Astrocyte (in vitro differentiated cells and primary cell): Measurements from ENCODE around the gene KRTAP10-1. TPM values are rescaled to one million over a fixed set of nuclear protein-coding genes. Genes with fewer than 3 reads are reported as not detected.
A peak's percentile ranks its signal among the peaks of the same experiment; 100 is the strongest.

Experiments
- DNase-seq: peaks from one replicate; pipeline ENCODE4 v3.0.0-alpha.2; 2010; ENCODE audit warnings: low read depth
- FAIRE-seq: peaks from 2 replicates; lab custom pipeline; 2011; peaks lifted over from hg19 to GRCh38; lab: Jason Lieb, UNC
- H2AFZ ChIP-seq: 2 replicates; pipeline ENCODE4 v1.6.0; 2012; ENCODE audit warnings: low read depth, low read length, inconsistent platforms
- H3K27ac ChIP-seq: 2 replicates; pipeline ENCODE4 v1.5.1; 2011; ENCODE audit warnings: low read depth, low read length, inconsistent platforms
- H3K27me3 ChIP-seq: 2 replicates; pipeline ENCODE4 v1.6.0; 2011; ENCODE audit warnings: low read length, inconsistent platforms; ENCODE audit not compliant: insufficient read depth
- H3K36me3 ChIP-seq: 2 replicates; pipeline ENCODE4 v1.5.1; 2011; ENCODE audit warnings: low read length, inconsistent platforms; ENCODE audit not compliant: insufficient read depth
- H3K4me1 ChIP-seq: 2 replicates; pipeline ENCODE4 v1.5.1; 2011; ENCODE audit warnings: low read length, inconsistent platforms; ENCODE audit not compliant: insufficient read depth
- H3K4me2 ChIP-seq: 2 replicates; pipeline ENCODE4 v1.6.0; 2012; ENCODE audit warnings: low read length, inconsistent platforms
- H3K4me3 ChIP-seq: 2 replicates; pipeline ENCODE4 v1.5.1; 2011; ENCODE audit warnings: low read depth, mild to moderate bottlenecking, low read length, inconsistent platforms; ENCODE audit not compliant: insufficient read depth
- H3K79me2 ChIP-seq: 2 replicates; pipeline ENCODE4 v1.6.0; 2012; ENCODE audit warnings: mild to moderate bottlenecking, low read length, inconsistent platforms; ENCODE audit not compliant: insufficient read depth
- H3K9ac ChIP-seq: 2 replicates; pipeline ENCODE4 v1.6.0; 2012; ENCODE audit warnings: mild to moderate bottlenecking, low read length, inconsistent platforms
- H3K9me3 ChIP-seq: 2 replicates; pipeline ENCODE4 v1.5.1; 2012; ENCODE audit warnings: low read depth, mild to moderate bottlenecking, low read length, inconsistent platforms; ENCODE audit not compliant: insufficient read depth
- H4K20me1 ChIP-seq: 2 replicates; pipeline ENCODE4 v1.6.0; 2012; ENCODE audit warnings: low read length, inconsistent platforms; ENCODE audit not compliant: insufficient read depth
- H3K27ac Mint-ChIP-seq: one replicate; pipeline ENCODE4 v1.8.0; 2021; ENCODE audit warnings: mild to moderate bottlenecking, mixed read lengths; ENCODE audit not compliant: unreplicated experiment
- H3K27me3 Mint-ChIP-seq: one replicate; pipeline ENCODE4 v1.8.0; 2021; ENCODE audit warnings: low read depth, mixed read lengths; ENCODE audit not compliant: unreplicated experiment
- H3K36me3 Mint-ChIP-seq: one replicate; pipeline ENCODE4 v1.8.0; 2021; ENCODE audit warnings: low read depth, mixed read lengths; ENCODE audit not compliant: unreplicated experiment
- H3K4me1 Mint-ChIP-seq: one replicate; pipeline ENCODE4 v1.8.0; 2021; ENCODE audit warnings: low read depth, mixed read lengths; ENCODE audit not compliant: unreplicated experiment
- H3K4me3 Mint-ChIP-seq: one replicate; pipeline ENCODE4 v1.8.0; 2021; ENCODE audit warnings: mild to moderate bottlenecking, moderate library complexity, mixed read lengths; ENCODE audit not compliant: unreplicated experiment
- H3K9me3 Mint-ChIP-seq: one replicate; pipeline ENCODE4 v1.8.0; 2021; ENCODE audit warnings: mild to moderate bottlenecking, mixed read lengths; ENCODE audit not compliant: unreplicated experiment
- CTCF ChIP-seq: IDR thresholded peaks from 2 replicates; pipeline ENCODE4 v1.5.1; 2011; ENCODE audit warnings: low read depth, mild to moderate bottlenecking, inconsistent platforms, low read length, moderate library complexity; ENCODE audit not compliant: insufficient read depth
- EZH2 ChIP-seq: IDR thresholded peaks from 2 replicates; pipeline ENCODE4 v1.6.1; 2012; ENCODE audit warnings: mild to moderate bottlenecking, low read length, inconsistent platforms; ENCODE audit not compliant: insufficient read depth
- total RNA-seq: library from RNA; stranded (reverse); gene quantifications from 2 replicates; pipeline ENCODE4 v1.2.1, GENCODE V29; 2021

KRTAP10-1 gene
- total RNA-seq, 1 donor from 2014 or later = not detected

- Histone ChIP-seq H2AFZ (no peak overlapping the region), H3K9me3 (peaks cover 5% of the 10 kb centered on the region), H3K4me3 (no peak overlapping the region), H3K9ac (no peak overlapping the region), H3K4me1 (no peaks in the 10 kb centered on the region), H4K20me1 (no peaks in the 10 kb centered on the region), H3K27me3 (peaks cover 5% of the 10 kb centered on the region), H3K79me2 (no peaks in the 10 kb centered on the region), H3K36me3 (no peaks in the 10 kb centered on the region), H3K27ac (no peak overlapping the region), H3K4me2 (no peak overlapping the region)
- Mint-ChIP-seq H3K27me3 (peaks cover 29% of the 10 kb centered on the region), H3K36me3 (peaks cover 3% of the 10 kb centered on the region), H3K9me3 (peaks cover 9% of the 10 kb centered on the region), H3K27ac (no peak overlapping the region), H3K4me1 (no peaks in the 10 kb centered on the region), H3K4me3 (no peak overlapping the region)
- FAIRE-seq (no peak), DNase-seq (no peak)
- no peak for TF ChIP-seq CTCF
- TF ChIP-seq EZH2 = no peak
Observed at GRCh38 chr21:44498280-44499210, 41.5 kb downstream of the KRTAP10-1 start.

GRCh38 chr21:44497703-44498126, 42.3 kb downstream of the KRTAP10-1 start:
- H3K27ac Mint-ChIP-seq = peak overlapping the region; percentile 23

More at GRCh38 chr21:44497703-44498126, 42.3 kb downstream of the KRTAP10-1 start:
- FAIRE-seq (no peak), DNase-seq (no peak)
- TF ChIP-seq CTCF (no peak), EZH2 (no peak)
- peaks cover 5% of the 10 kb centered on the region for H3K27me3 ChIP-seq
- H3K27me3 Mint-ChIP-seq = peaks cover 29% of the 10 kb centered on the region
- H3K27ac ChIP-seq = no peak overlapping the region
- no peaks in the 10 kb centered on the region for H4K20me1 ChIP-seq
- H2AFZ ChIP-seq = no peak overlapping the region
- no peak overlapping the region for H3K4me3 Mint-ChIP-seq
- H3K9me3 ChIP-seq = peaks cover 13% of the 10 kb centered on the region
- H3K36me3 Mint-ChIP-seq = peaks cover 3% of the 10 kb centered on the region
- H3K4me1 Mint-ChIP-seq = no peaks in the 10 kb centered on the region
- H3K4me2 ChIP-seq = no peak overlapping the region
- H3K4me3 ChIP-seq = no peak overlapping the region
- H3K9ac ChIP-seq = no peak overlapping the region
- no peaks in the 10 kb centered on the region for H3K36me3 ChIP-seq
- no peaks in the 10 kb centered on the region for H3K79me2 ChIP-seq
- no peaks in the 10 kb centered on the region for H3K4me1 ChIP-seq
- H3K9me3 Mint-ChIP-seq = peaks cover 18% of the 10 kb centered on the region
